Measurements from ENCODE around the gene CHTOP. TPM values are rescaled to one million over a fixed set of nuclear protein-coding genes. Genes with fewer than 3 reads are reported as not detected.
A peak's percentile ranks its signal among the peaks of the same experiment; 100 is the strongest.

Gene CHTOP
- total RNA-seq, 4 donors from 2014 or later, result 35.2 to 86.1 (median 65.2) TPM

- DNase-seq, result no peak
- WGBS, 2 donors (ENCODE audit: low coverage in 1 of 2), result 29 to 80% methylated on average over 1 of the region's 1 CpG
- Histone ChIP-seq H3K4me3 (no peak overlapping the region), H3K9me3 (no peaks in the 10 kb centered on the region), H3K36me3 (no peaks in the 10 kb centered on the region), H3K27ac (no peak overlapping the region), H3K4me1 (peaks cover 0 to 11% (median 4%) of the 10 kb centered on the region in 4 donors), H3K27me3 (no peaks in the 10 kb centered on the region)
- in situ Hi-C loops (cut with MboI; ENCODE audit: low pct_ligation_motif_present in 1 of 4, low pct_unique_long_range_greater_than_20kb in 1 of 4, low sequenced_read_pairs in 3 of 4) (loop anchor here in 2 of 4 donors (25.0 kb wide), 2 partner anchors 311 to 336 kb away; partner anchors contain the start of genes CREB3L4 (in 1 of the 2), CRTC2 (in 1 of the 2), JTB (in 1 of the 2) and RAB13 (in 1 of the 2)), intact Hi-C loops (cut with DNase I; ENCODE audit: low total_unique reads) (no loop called here)
- TF ChIP-seq POLR2A (IDR thresholded peaks at IDR 0.05), result no peak
- no peak for TF ChIP-seq POLR2AphosphoS5 (IDR thresholded peaks at IDR 0.05)
- TF ChIP-seq EP300 (IDR thresholded peaks at IDR 0.05; ENCODE audit: low read depth), result no peak
- TF ChIP-seq, protein P1, sequence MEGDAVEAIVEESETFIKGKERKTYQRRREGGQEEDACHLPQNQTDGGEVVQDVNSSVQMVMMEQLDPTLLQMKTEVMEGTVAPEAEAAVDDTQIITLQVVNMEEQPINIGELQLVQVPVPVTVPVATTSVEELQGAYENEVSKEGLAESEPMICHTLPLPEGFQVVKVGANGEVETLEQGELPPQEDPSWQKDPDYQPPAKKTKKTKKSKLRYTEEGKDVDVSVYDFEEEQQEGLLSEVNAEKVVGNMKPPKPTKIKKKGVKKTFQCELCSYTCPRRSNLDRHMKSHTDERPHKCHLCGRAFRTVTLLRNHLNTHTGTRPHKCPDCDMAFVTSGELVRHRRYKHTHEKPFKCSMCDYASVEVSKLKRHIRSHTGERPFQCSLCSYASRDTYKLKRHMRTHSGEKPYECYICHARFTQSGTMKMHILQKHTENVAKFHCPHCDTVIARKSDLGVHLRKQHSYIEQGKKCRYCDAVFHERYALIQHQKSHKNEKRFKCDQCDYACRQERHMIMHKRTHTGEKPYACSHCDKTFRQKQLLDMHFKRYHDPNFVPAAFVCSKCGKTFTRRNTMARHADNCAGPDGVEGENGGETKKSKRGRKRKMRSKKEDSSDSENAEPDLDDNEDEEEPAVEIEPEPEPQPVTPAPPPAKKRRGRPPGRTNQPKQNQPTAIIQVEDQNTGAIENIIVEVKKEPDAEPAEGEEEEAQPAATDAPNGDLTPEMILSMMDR (IDR thresholded peaks at IDR 0.05), result no peak
Measured at GRCh38 chr1:153651771-153652170, 17.9 kb downstream of the CHTOP start.

DNA sequence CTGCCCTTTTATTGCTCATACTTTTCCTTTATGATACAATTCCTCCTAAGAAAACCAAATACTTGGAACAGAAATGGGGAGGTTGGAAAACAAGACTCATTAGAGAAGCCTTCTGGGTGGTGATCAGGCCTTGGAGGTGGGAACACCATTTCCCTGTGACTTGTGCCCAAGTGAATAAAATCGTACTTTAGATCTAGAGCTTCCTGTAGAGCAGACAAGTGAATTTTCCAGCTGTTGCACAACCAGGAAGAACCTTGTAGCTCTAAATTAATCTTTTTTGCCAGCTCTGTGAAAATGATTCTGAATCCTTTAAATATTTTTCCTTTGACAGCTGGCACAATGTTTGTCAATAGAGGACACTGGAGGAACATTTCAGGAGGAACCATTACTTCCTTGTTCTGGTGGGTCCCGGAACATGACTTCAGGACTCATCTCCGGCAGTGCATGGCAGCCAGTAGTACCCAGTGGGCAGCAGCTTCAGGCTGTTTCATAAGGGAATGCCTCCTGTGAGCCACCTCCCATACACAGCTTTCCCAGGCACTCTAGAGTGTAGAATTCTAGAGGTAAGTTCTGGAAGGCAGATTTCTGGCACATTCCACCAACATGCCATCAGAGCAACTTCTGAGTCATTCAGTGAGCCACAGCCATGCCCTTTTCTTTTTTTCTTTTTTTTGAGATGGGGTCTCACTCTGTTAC is 19.1 kb downstream of the CHTOP start:
- intact Hi-C loops (cut with DNase I; ENCODE audit: low total_unique reads) (no loop called here), in situ Hi-C loops (cut with MboI; ENCODE audit: low pct_ligation_motif_present in 1 of 4, low pct_unique_long_range_greater_than_20kb in 1 of 4, low sequenced_read_pairs in 3 of 4) (loop anchor here in 2 of 4 donors (25.0 kb wide), 2 partner anchors 309 to 334 kb away; partner anchors contain the start of genes CREB3L4 (in 1 of the 2), CRTC2 (in 1 of the 2), JTB (in 1 of the 2) and RAB13 (in 1 of the 2))
- no peaks in the 10 kb centered on the region for H3K27me3 ChIP-seq
- H3K36me3 ChIP-seq, result no peaks in the 10 kb centered on the region
- 14 to 55% methylated on average over 1 to 3 of the region's 3 CpGs for WGBS, 2 donors (ENCODE audit: low coverage in 1 of 2)
- peak overlapping the region; percentile 42 to 59 (median 53) for H3K27ac ChIP-seq
- no peak overlapping the region for H3K4me3 ChIP-seq
- H3K4me1 ChIP-seq, result peaks cover 0 to 12% (median 4%) of the 10 kb centered on the region in 4 donors
- TF ChIP-seq POLR2A (IDR thresholded peaks at IDR 0.05), result no peak
- TF ChIP-seq, protein P1 (IDR thresholded peaks at IDR 0.05), result no peak
- H3K9me3 ChIP-seq, result no peaks in the 10 kb centered on the region
- no peak for DNase-seq

- Histone ChIP-seq H3K36me3 (no peaks in the 10 kb centered on the region), H3K27ac (no peak overlapping the region), H3K4me3 (no peak overlapping the region), H3K4me1 (peaks cover 0 to 27% (median 16%) of the 10 kb centered on the region in 4 donors), H3K9me3 (no peaks in the 10 kb centered on the region), H3K27me3 (no peaks in the 10 kb centered on the region)
- intact Hi-C loops (cut with DNase I; ENCODE audit: low total_unique reads) (no loop called here), in situ Hi-C loops (cut with MboI; ENCODE audit: low pct_ligation_motif_present in 1 of 4, low pct_unique_long_range_greater_than_20kb in 1 of 4, low sequenced_read_pairs in 3 of 4) (loop anchor here in 2 of 4 donors (25.0 kb wide), 2 partner anchors 307 to 332 kb away; partner anchors contain the start of genes CREB3L4 (in 1 of the 2), CRTC2 (in 1 of the 2), JTB (in 1 of the 2) and RAB13 (in 1 of the 2))
- WGBS, 2 donors (ENCODE audit: low coverage in 1 of 2), result 86 to 96% methylated on average over 3 of the region's 3 CpGs
- DNase-seq, result no peak
- TF ChIP-seq, protein P1 (IDR thresholded peaks at IDR 0.05), result no peak
- TF ChIP-seq POLR2AphosphoS5 (IDR thresholded peaks at IDR 0.05) (no peak), POLR2A (IDR thresholded peaks at IDR 0.05) (no peak), EP300 (IDR thresholded peaks at IDR 0.05; ENCODE audit: low read depth) (no peak)
Measured at GRCh38 chr1:153655333-153655732, 21.5 kb downstream of the CHTOP start.

DNA sequence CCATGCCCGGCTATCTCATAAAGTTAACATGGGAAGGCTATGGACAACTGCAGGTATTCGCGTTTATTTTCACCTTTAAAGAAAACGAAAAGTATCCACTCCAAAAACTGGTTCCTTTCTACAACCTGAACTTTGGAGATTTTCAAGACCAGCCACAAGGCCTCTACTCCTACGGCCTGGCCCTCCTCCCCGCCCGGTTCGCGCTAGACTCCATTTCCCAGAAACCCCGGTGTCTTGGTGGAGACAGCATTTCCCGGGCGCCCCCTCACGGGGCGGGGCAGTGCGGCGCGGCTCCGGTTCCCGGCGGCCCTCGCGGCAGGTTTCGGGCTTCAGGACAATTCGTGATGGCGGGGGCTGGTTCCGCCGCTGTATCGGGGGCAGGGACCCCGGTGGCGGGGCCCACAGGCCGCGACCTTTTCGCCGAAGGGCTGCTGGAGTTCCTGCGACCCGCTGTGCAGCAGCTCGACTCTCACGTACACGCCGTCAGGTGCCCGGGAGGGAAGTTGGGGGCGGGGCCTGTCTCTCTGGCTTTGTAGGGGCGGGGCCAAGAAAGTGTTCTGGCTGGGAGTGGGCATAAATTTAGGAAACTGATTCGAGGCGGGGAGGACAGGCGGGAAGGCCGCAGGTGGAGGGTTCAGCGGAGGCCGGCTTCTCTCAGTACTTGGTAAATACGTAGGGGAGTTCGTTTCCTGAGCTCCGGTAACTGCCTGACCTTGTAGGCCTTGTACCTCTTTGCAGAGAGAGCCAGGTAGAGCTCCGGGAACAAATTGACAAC is 24.7 kb downstream of the CHTOP start, which contains the start of gene SNAPIN:
SNAPIN (plus strand) TSS at position 304 of the 775 bp plus-strand sequence; CDS start at position 345, 41 bp downstream.
- in situ Hi-C loops (cut with MboI; ENCODE audit: low pct_ligation_motif_present in 1 of 4, low pct_unique_long_range_greater_than_20kb in 1 of 4, low sequenced_read_pairs in 3 of 4) (loop anchor here in 2 of 4 donors (25.0 kb wide), 2 partner anchors 304 to 329 kb away; partner anchors contain the start of genes CREB3L4 (in 1 of the 2), CRTC2 (in 1 of the 2), JTB (in 1 of the 2) and RAB13 (in 1 of the 2)), intact Hi-C loops (cut with DNase I; ENCODE audit: low total_unique reads) (no loop called here)
- DNase-seq, result peak; percentile 93
- TF ChIP-seq, protein P1 (IDR thresholded peaks at IDR 0.05), result peak in 3 of 5 experiments; percentile 5 to 34 (median 6)
- TF ChIP-seq POLR2AphosphoS5 (IDR thresholded peaks at IDR 0.05), result peak in 2 of 3 donors; percentile 66 to 78
- TF ChIP-seq POLR2A (IDR thresholded peaks at IDR 0.05), result peak; percentile 66
- no peak for TF ChIP-seq EP300 (IDR thresholded peaks at IDR 0.05; ENCODE audit: low read depth)
- Histone ChIP-seq H3K36me3 (peaks cover 0 to 30% (median 14%) of the 10 kb centered on the region in 4 donors), H3K4me3 (peak within 1 kb of the TSS; percentile 69 to 88 (median 77)), H3K4me1 (peaks cover 0 to 16% (median 12%) of the 10 kb centered on the region in 4 donors), H3K9me3 (no peaks in the 10 kb centered on the region), H3K27me3 (no peaks in the 10 kb centered on the region), H3K27ac (peak within 1 kb of the TSS; percentile 94 to 96 (median 95))
- WGBS, 2 donors (ENCODE audit: low coverage in 1 of 2), result 0 to 2% methylated on average over 2 to 51 of the region's 53 CpGs
